ENCODE results near the gene RASGRF2.
"Not testable (repeated sequence)": the region's sequence is repeated elsewhere in the genome, so short reads cannot be mapped to it uniquely, and the experiment has no call there.

Gene RASGRF2

GRCh38 chr5:81246697-81247096 is 286.5 kb downstream of the RASGRF2 start:
- DNase-seq, result no peak

GRCh38 chr5:81247441-81247972 is 287.3 kb downstream of the RASGRF2 start:
- DNase-seq, result no peak

GRCh38 chr5:81249240-81249639 is 289.1 kb downstream of the RASGRF2 start:
- DNase-seq, result no peak

GRCh38 chr5:81250004-81250403 is 289.8 kb downstream of the RASGRF2 start:
- DNase-seq, result no peak

GRCh38 chr5:81251922-81252321 is 291.8 kb downstream of the RASGRF2 start:
- no peak for DNase-seq

GRCh38 chr5:81252904-81253303 is 292.7 kb downstream of the RASGRF2 start:
- DNase-seq, result no peak

- no peak for DNase-seq
Measured at GRCh38 chr5:81253875-81254274, 293.7 kb downstream of the RASGRF2 start.

- no peak for DNase-seq
Measured at GRCh38 chr5:81254886-81255559, 294.9 kb downstream of the RASGRF2 start.

GRCh38 chr5:81256766-81257165 is 296.6 kb downstream of the RASGRF2 start:
- DNase-seq, result no peak

GRCh38 chr5:81262796-81263195 is 302.6 kb downstream of the RASGRF2 start:
- DNase-seq, result not testable (repeated sequence)

- no peak for DNase-seq
Measured at GRCh38 chr5:81265101-81265500, 304.9 kb downstream of the RASGRF2 start.

- DNase-seq, result no peak
Measured at GRCh38 chr5:81268521-81269196, 308.5 kb downstream of the RASGRF2 start.

- DNase-seq, result no peak
Measured at GRCh38 chr5:81269751-81270393, 309.7 kb downstream of the RASGRF2 start.

GRCh38 chr5:81270394-81271027 is 310.3 kb downstream of the RASGRF2 start:
- DNase-seq, result not testable (repeated sequence)
